Right renal pelvis (tissue), 4 donors: ENCODE data around the gene ZDHHC19. TPM values are rescaled to one million over a fixed set of nuclear protein-coding genes. Genes with fewer than 3 reads are reported as not detected.
"Not testable (repeated sequence)": the region's sequence is repeated elsewhere in the genome, so short reads cannot be mapped to it uniquely, and the experiment has no call there.

Experiments
- DNase-seq, 4 donors: peaks; one replicate each; pipeline ENCODE4 v3.0.0-alpha.2; 2013; ENCODE audit warnings: low read depth in 4 of 4, low spot score in 3 of 4, missing footprints in 1 of 4
- polyA plus RNA-seq, 4 donors: library from polyadenylated mRNA; unstranded; fragments of 120-200 nt; gene quantifications; one replicate each; pipeline ENCODE4 v1.2.1, GENCODE V29; 2013; ENCODE audit not compliant: insufficient read length in 4 of 4

ZDHHC19 gene
- polyA plus RNA-seq = under 1 TPM in 2 of 4 donors, not detected in 2; 0.16 to 0.30 TPM

GRCh38 chr3:196210673-196211556 lies at the start of gene ZDHHC19:
Gene ZDHHC19, minus strand, starts transcription at chr3:196211400. Its CDS starts 85 bp downstream, at chr3:196211315.
- DNase-seq = no peak

DNA sequence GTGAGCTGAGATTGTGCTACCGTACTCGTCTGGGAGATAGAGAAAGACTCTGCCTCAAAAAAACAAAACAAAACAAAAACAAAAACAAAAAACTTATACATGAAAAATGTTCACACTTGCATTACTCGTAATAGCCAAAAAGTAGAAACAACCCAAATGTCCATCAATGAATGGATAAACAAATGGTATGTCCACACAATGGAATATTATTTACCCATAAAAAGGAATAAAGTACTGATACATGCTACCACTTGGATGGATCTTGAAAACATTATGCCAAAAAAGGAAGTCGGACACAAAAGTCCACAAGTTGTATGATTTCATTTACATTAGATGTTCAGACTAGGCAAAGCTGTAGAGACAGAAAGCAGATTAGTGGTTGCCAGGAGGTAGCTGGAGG lies 49.6 kb upstream of the ZDHHC19 start:
- no peak for DNase-seq

- DNase-seq = no peak
Measured at GRCh38 chr3:196255776-196256175, 44.6 kb upstream of the ZDHHC19 start.

- no peak for DNase-seq
Measured at GRCh38 chr3:196254376-196255283, 43.4 kb upstream of the ZDHHC19 start.

DNA sequence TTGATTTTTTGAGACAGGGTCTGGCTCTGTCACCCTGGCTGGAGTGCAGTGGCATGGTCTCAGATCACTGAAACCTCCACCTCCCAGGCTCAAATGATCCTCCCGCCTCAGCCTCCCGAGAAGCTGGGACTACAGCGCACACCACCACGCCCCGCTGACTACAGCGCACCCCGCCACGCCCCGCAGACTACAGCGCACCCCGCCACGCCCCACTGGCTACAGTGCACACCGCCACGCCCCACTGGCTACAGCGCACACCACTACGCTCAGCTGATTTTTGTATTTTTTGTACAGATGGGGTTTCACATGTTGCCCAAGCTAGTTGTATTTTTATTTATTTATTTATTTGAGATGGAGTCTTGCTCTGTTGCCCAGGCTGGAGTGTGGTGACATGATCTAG lies 40.7 kb upstream of the ZDHHC19 start:
- DNase-seq = no peak

DNA sequence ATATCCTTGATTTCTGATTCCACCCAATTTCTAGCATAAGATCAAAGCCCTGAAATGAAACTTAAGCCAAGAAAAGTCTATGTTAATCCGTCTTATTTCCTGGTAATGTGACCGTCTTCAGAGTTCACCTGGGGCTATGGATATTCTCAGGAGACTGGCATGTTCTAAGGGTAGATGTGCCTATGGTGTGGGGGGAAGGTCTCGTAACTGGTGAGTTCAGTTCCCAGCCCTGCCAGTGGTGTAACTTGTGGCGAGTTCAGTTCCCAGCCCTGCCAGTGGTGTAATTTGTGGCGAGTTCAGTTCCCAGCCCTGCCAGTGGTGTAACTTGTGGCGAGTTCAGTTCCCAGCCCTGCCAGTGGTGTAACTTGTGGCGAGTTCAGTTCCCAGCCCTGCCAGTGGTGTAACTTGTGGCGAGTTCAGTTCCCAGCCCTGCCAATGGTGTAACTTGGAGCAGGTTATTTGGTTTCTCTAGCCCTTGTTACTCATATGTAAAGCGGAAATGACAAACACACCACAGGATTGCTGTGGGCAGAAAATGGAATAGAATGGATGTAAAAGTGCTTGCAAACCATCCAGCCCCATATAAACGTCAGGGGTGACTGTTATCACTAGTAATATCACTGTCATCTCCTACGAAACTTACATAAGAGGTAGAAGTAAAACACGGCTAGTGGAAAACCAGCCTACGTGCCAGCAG lies 35.6 kb upstream of the ZDHHC19 start:
- no peak for DNase-seq

DNA sequence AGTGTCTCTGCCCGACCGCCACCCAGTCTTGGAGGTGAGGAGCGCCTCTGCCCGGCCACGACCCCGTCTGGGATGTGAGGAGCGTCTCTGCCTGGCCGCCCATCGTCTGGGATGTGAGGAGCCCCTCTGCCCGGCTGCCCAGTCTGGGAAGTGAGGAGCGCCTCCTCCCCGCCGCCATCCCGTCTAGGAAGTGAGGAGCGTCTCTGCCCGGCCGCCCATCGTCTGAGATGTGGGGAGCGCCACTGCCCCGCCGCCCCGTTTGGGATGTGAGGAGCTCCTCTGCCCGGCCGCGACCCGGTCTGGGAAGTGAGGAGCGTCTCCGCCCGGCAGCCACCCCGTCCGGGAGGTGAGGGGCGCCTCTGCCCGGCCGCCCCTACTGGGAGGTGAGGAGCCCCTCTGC lies 33.0 kb upstream of the ZDHHC19 start:
- not testable (repeated sequence) for DNase-seq

DNA sequence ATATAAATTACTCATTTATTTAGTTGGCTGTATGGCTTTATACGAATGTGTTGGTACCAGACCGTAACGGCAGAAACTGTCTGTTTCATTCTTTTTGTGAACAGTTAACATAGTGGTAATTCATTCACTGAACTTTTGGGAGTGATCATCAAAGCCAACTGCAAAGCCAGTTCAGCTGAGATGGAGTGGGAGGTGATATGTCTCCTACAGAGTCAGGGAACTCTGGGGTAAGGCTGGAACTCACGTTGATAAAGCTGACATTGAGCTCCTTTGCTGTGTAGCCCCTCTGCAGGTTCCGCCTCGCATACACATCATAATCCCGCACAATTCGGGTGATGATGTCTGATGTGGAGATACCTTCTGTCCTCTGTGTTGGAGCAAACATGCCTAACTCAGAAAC lies 30.5 kb upstream of the ZDHHC19 start:
- no peak for DNase-seq

GRCh38 chr3:196240424-196240823 lies 29.2 kb upstream of the ZDHHC19 start:
- DNase-seq = no peak

DNA sequence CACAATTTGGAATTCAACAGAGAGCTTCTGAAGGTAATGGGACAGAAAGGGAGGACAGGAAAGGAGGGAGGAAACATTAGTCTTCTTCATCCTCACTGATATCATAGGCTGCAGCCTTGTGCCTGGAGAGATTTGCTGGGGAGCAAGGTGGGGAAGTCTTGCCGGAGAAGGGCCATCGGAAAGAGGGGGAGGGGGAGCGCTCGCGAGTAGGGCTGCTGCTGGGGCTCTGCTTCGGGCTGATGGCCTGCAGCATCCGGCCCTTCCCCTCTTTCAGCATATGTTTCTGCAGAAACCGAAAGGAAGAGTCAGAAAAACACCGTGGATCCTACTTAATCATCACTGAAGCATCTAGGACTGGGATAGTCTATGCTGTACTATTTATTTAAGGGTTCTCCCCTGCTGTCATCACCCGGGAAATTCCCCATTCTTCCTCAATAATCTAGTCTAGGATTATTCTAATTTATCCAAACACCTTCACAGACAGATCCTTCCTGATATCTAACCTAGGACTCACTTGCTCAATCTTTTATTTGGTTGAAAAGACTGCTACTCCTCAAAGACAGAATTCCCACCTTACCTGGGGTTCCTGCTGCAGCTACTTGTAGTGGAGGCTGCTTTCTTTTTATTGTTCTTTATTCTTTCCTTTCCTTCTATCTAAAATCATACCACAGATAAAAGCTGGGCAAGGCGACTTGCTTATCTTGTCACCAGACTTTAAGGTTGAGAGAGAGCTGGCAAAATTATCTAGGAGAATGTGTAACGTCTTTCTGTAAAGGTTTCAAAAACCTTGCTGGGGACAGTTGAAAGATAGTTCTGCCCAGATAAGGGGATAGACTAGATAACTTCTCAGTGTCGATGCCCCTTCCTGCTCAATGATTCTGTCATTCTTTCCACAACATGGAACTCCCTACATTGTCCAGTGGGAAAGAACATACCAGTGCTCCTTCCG lies 27.7 kb upstream of the ZDHHC19 start:
- DNase-seq = no peak

GRCh38 chr3:196237203-196237602 lies 26.0 kb upstream of the ZDHHC19 start:
- no peak for DNase-seq

GRCh38 chr3:196236223-196236622 lies 25.0 kb upstream of the ZDHHC19 start:
- DNase-seq = no peak

GRCh38 chr3:196235452-196236122 lies 24.4 kb upstream of the ZDHHC19 start:
- no peak for DNase-seq

GRCh38 chr3:196232882-196233251 lies 21.7 kb upstream of the ZDHHC19 start:
- DNase-seq = no peak

GRCh38 chr3:196232154-196232881 lies 21.1 kb upstream of the ZDHHC19 start:
- no peak for DNase-seq

GRCh38 chr3:196227629-196228493 lies 16.7 kb upstream of the ZDHHC19 start:
- DNase-seq = no peak

GRCh38 chr3:196227121-196227561 lies 15.9 kb upstream of the ZDHHC19 start:
- no peak for DNase-seq
